ENCODE measurements around the gene TBC1D20. TPM values are rescaled to one million over a fixed set of nuclear protein-coding genes. Genes with fewer than 3 reads are reported as not detected.
"Not testable (repeated sequence)": the region's sequence is repeated elsewhere in the genome, so short reads cannot be mapped to it uniquely, and the experiment has no call there.

The TBC1D20 gene
- total RNA-seq, 2 donors from 2014 or later, result 26.7 to 28.2 TPM

DNA sequence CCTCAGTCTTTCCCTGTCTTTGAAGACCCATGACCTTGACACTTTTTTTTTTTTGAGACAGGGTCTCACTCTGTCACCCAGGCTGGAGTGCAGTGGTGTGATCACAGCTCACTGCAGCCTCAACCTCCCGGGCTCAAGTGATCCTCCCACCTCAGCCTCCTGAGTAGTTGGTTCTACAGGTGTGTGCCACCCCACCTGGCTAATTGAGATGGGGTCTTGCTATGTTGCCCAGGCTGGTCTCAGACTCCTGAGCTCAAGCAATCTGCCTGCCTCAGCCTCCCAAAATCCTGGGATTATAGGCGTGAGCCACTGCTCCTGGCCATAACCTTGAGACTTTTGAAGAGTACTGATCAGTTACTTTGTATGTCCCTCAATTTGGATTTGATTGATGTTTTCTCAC lies 69.0 kb downstream of the TBC1D20 start:
- not testable (repeated sequence) for ATAC-seq (replicated peaks in 1 of 2); DNase-seq; H3K27ac Mint-ChIP-seq; H3K4me1 Mint-ChIP-seq (ENCODE audit: low read depth); H3K4me3 Mint-ChIP-seq; H3K9me3 Mint-ChIP-seq; H3K27me3 Mint-ChIP-seq (ENCODE audit: low read depth)
- H3K36me3 Mint-ChIP-seq (ENCODE audit: insufficient read depth in 2 of 2), result peaks cover 22 to 56% of the 10 kb centered on the region in 2 donors

DNA sequence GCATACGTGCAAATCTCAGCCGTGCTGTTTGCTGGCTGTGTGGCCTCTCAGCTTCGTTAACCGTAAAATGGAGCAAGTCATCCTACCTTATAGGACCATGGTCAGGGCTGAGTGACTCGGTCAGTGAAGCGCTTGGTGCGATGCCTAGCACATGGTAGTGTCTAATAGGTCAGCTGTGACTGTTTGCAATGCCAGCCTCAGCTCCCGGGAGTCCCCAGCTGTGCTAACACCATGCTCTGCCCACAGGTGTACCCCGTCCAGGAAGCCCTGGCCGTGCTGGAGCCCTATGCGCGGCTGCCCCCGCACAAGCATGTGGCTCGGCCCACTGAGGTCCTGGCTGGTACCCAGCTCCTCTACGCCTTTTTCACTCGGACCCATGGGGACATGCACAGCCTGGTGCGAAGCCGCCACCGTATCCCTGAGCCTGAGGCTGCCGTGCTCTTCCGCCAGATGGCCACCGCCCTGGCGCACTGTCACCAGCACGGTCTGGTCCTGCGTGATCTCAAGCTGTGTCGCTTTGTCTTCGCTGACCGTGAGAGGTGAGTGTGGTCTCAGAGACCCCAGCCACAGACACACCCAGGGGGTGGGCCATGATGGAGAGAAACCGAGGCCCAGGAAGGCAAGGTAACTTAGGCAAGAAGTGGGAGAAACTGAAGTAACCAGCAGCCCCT lies 71.2 kb downstream of the TBC1D20 start:
- H3K4me3 Mint-ChIP-seq, result no peak overlapping the region
- ATAC-seq (replicated peaks in 1 of 2), result peak in 1 of 2 donors; percentile 31
- DNase-seq, result no peak
- H3K36me3 Mint-ChIP-seq (ENCODE audit: insufficient read depth in 2 of 2), result peaks cover 20 to 59% of the 10 kb centered on the region in 2 donors
- H3K27ac Mint-ChIP-seq, result no peak overlapping the region
- no peaks in the 10 kb centered on the region for H3K27me3 Mint-ChIP-seq (ENCODE audit: low read depth)
- H3K9me3 Mint-ChIP-seq, result no peaks in the 10 kb centered on the region
- H3K4me1 Mint-ChIP-seq (ENCODE audit: low read depth), result peaks cover under 1% of the 10 kb centered on the region

DNA sequence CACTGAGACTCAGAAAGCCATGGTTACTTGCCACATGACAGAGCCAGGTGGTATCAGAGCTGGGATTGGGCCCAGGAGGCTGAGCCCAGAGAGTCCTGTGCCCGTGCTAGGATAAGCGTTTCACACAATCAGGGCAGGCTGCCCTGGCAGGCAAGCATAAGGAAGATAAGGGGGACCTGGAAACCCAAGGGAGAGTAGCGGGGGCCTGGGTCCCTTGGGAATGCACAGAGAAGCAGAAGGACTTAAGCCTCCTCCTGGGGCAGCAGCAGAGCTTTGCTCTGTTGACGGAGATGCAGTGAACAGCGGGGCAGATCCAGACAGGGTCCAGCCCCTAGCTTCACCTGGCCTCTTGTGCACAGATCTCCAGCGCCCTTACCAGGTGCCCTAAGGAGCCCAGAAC lies 73.1 kb downstream of the TBC1D20 start:
- DNase-seq (no peak), ATAC-seq (replicated peaks in 1 of 2) (no peak)
- H3K27ac Mint-ChIP-seq, result peak overlapping the region; percentile 39
- H3K4me3 Mint-ChIP-seq, result no peak overlapping the region
- peaks cover 23 to 62% of the 10 kb centered on the region in 2 donors for H3K36me3 Mint-ChIP-seq (ENCODE audit: insufficient read depth in 2 of 2)
- no peaks in the 10 kb centered on the region for H3K27me3 Mint-ChIP-seq (ENCODE audit: low read depth)
- H3K9me3 Mint-ChIP-seq, result no peaks in the 10 kb centered on the region
- peaks cover 19% of the 10 kb centered on the region for H3K4me1 Mint-ChIP-seq (ENCODE audit: low read depth)

DNA sequence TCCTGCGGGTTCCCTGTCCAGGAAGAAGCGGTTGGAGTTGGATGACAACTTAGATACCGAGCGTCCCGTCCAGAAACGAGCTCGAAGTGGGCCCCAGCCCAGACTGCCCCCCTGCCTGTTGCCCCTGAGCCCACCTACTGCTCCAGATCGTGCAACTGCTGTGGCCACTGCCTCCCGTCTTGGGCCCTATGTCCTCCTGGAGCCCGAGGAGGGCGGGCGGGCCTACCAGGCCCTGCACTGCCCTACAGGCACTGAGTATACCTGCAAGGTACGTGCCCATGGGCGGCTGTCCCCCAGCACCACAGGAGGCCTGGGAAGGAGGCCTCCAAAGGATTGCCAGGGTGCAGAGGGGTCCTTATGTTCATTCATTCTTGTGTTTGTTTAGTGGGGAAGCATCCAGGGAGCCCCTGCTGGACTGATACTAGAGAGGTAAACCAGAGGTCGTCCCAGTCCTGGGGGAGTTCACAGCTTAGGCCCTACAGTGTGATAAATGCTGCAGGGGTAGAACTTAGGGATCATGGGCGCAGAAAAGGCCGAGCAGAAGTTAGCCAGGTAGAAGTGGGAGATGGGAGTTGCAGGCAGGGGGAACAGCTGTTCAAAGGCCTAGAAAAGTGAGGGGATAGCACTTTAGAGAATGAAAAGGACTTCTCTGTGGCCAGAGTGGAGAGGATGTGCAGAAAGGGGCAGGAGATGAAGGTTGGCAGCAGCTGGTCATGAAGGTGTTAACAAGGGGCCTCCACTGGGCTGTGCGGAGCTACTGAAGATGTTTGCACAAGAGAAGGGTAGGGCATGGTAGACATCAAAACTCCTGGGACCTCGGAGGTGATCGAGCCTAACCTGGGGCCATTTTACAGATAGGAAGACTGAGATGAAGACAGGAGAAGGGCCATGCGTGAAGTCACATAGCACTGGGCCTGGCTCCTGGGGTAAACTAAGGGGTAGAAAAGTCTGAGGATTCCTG lies 74.0 kb downstream of the TBC1D20 start:
- peaks cover 23 to 61% of the 10 kb centered on the region in 2 donors for H3K36me3 Mint-ChIP-seq (ENCODE audit: insufficient read depth in 2 of 2)
- no peaks in the 10 kb centered on the region for H3K27me3 Mint-ChIP-seq (ENCODE audit: low read depth)
- H3K27ac Mint-ChIP-seq, result no peak overlapping the region
- no peaks in the 10 kb centered on the region for H3K9me3 Mint-ChIP-seq
- DNase-seq (no peak), ATAC-seq (replicated peaks in 1 of 2) (no peak)
- H3K4me3 Mint-ChIP-seq, result peak overlapping the region in 1 of 2 donors; percentile 1
- H3K4me1 Mint-ChIP-seq (ENCODE audit: low read depth), result peaks cover 28% of the 10 kb centered on the region

DNA sequence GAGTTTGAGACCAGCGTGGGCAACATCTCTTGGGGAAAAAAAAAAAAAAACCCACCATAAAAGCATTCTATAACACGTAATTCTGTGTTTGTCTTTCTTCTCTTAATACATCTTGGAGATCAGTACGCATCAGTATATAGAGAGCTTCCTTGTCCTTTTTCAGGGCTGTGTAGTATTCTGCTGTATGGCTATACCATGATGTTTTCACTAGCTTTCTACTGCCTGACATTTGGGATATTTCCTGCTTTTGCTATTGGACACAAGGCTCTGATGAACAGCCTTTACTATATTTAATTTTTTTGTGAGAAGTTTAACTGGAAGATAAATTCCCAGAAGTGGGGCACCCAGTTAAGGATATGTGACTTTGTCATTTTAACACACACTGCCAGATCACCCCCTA lies 74.8 kb downstream of the TBC1D20 start:
- DNase-seq (no peak), ATAC-seq (replicated peaks in 1 of 2) (no peak)
- H3K9me3 Mint-ChIP-seq, result no peaks in the 10 kb centered on the region
- H3K4me1 Mint-ChIP-seq (ENCODE audit: low read depth), result peaks cover 36% of the 10 kb centered on the region
- H3K27me3 Mint-ChIP-seq (ENCODE audit: low read depth), result no peaks in the 10 kb centered on the region
- no peak overlapping the region for H3K4me3 Mint-ChIP-seq
- peaks cover 22 to 60% of the 10 kb centered on the region in 2 donors for H3K36me3 Mint-ChIP-seq (ENCODE audit: insufficient read depth in 2 of 2)
- H3K27ac Mint-ChIP-seq, result no peak overlapping the region

DNA sequence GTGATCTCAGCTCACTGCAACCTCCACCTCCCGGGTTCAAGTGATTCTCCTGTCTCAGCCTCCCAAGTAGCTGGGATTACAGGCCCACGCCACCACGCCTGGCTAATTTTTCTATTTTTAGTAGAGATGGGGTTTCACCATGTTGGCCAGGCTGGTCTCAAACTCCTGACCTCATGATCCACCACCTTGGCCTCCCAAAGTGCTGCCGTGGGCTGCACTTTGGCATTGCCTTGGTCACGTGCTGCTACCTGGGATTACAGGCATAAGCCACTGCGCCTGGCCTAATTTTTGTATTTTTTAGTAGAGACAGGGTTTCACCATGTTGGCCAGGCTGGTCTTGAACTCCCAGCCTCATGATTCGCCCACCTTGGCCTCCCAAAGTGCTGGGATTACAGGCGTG lies 75.7 kb downstream of the TBC1D20 start:
- Mint-ChIP-seq H3K4me1 (ENCODE audit: low read depth) (peaks cover 40% of the 10 kb centered on the region), H3K36me3 (ENCODE audit: insufficient read depth in 2 of 2) (peaks cover 24 to 54% of the 10 kb centered on the region in 2 donors)
- not testable (repeated sequence) for ATAC-seq (replicated peaks in 1 of 2); H3K9me3 Mint-ChIP-seq; H3K4me3 Mint-ChIP-seq; DNase-seq; H3K27me3 Mint-ChIP-seq (ENCODE audit: low read depth); H3K27ac Mint-ChIP-seq

Other genes with a start within 250 kb of the TBC1D20 start
- not detected for gene DEFB129, start 235.3 kb downstream of the TBC1D20 start, total RNA-seq
- not detected for gene DEFB132, start 204.8 kb downstream of the TBC1D20 start, total RNA-seq
- gene C20orf96, start 171.8 kb downstream of the TBC1D20 start, total RNA-seq, result 1 to 10 TPM; 6.4 to 9.4 TPM
- gene ZCCHC3, start 165.0 kb downstream of the TBC1D20 start, total RNA-seq, result 10 to 100 TPM; 21.3 to 21.6 TPM
- 10 to 100 TPM in 1 of 2 donors, 1 to 10 TPM in 1; 7.8 to 11.7 TPM for gene SOX12, start 137.0 kb downstream of the TBC1D20 start, total RNA-seq
- 10 to 100 TPM; 12.9 to 14.7 TPM for gene NRSN2, start 115.4 kb downstream of the TBC1D20 start, total RNA-seq
- gene TRIB3, start 81.8 kb downstream of the TBC1D20 start, total RNA-seq, result 100 to 1,000 TPM; 165 to 281 TPM
- 100 to 1,000 TPM; 176 to 198 TPM for gene RBCK1, start 54.2 kb downstream of the TBC1D20 start, total RNA-seq
- gene CSNK2A1, start 81.3 kb upstream of the TBC1D20 start, total RNA-seq, result 100 to 1,000 TPM; 168 to 184 TPM
- not detected for gene TCF15, start 147.8 kb upstream of the TBC1D20 start, total RNA-seq
- 1 to 10 TPM; 5.6 to 9.7 TPM for gene SRXN1, start 190.7 kb upstream of the TBC1D20 start, total RNA-seq
- gene SCRT2, start 213.3 kb upstream of the TBC1D20 start, total RNA-seq, result not detected

Data from activated T-cell treated with anti-CD3 and anti-CD28 coated beads, Interleukin-2, amount 50 U/mL, for 72 hours (primary cell).